Mononuclear cell (primary cell): ENCODE data around the gene NAA20. TPM values are rescaled to one million over a fixed set of nuclear protein-coding genes. Genes with fewer than 3 reads are reported as not detected.
A peak's percentile ranks its signal among the peaks of the same experiment; 100 is the strongest.

Experiments
- H3K27me3 ChIP-seq: 2 replicates; pipeline ENCODE4 v1.6.0; 2011; ENCODE audit warnings: low read length, control low read depth; ENCODE audit not compliant: insufficient read depth
- H3K4me1 ChIP-seq: 2 replicates; pipeline ENCODE4 v1.5.1; 2011; ENCODE audit warnings: mild to moderate bottlenecking, low read length, control low read depth; ENCODE audit not compliant: insufficient read depth
- H3K4me3 ChIP-seq: 2 replicates; pipeline ENCODE4 v1.5.1; 2011; ENCODE audit warnings: mild to moderate bottlenecking, low read length, moderate library complexity
- H3K9me3 ChIP-seq: 2 replicates; pipeline ENCODE4 v1.5.1; 2011; ENCODE audit warnings: low read depth, mild to moderate bottlenecking, control low read depth, low read length
- total RNA-seq: library from RNA; depleted of rRNA; stranded (reverse); fragments of >200 nt; gene quantifications from one replicate; pipeline ENCODE4 v1.2.3, GENCODE V29; 2012

Gene NAA20
- total RNA-seq, 1 donor = 18.4 TPM

DNA sequence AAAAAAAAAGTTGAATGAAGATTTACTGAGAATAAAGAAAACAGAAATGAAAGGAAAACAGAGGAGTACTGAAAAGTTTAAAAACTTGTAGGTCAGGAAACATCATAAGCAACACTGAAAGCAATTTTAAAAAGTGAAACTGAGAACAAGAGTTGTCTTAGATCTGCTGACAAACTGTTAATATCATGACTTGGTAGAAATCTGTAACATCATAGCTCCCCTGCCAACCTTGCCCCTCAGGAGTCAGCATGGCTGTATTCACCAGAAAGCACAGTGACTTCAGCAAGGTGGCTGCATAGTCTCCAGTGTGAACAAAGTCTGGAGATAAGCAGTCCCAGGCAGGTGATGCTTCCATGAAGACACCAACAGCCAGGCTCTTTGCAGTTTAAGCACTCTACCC, 5.3 kb downstream of the NAA20 start:
- Histone ChIP-seq H3K4me3 (no peak overlapping the region), H3K27me3 (no peaks in the 10 kb centered on the region), H3K9me3 (no peaks in the 10 kb centered on the region), H3K4me1 (peaks cover 38% of the 10 kb centered on the region)

DNA sequence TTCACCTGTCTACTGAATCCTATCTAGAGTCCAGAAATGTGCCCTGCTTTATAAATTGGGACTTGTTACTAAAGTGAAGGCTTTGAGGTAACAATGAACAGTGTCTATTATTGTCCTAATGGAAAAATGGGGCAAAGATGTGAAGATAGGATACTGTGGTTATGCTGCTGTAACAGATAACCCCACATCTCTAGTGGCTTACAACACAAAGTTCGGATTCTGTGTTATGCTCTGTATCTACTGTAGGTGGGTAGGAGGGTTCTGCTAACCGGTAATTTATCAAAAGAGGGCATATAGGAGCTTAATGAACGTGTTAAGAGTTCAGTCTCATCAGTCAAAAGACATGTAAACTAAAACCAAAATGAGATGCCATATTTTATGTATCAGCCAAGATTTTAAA, 6.2 kb downstream of the NAA20 start:
- H3K4me1 ChIP-seq = peaks cover 29% of the 10 kb centered on the region
- H3K9me3 ChIP-seq = no peaks in the 10 kb centered on the region
- no peaks in the 10 kb centered on the region for H3K27me3 ChIP-seq
- no peak overlapping the region for H3K4me3 ChIP-seq

DNA sequence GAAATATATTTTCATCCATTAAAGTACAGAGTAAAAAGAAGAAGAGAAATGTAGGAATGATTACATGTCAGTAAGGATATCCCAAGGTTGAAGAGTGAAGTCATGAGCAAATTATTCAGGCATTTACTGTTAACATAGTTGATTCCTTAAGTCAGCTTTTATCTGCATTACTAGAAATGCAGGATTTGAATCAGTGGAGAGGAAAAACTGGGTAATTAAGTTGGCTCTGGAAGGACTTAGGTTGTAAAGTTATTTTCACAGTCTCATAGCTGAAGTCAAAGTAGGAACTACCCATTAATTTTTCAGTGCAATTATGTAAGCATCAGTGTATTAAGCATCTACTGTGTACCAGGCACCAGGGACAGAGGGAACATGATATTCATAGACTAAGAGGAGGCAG, 7.8 kb downstream of the NAA20 start:
- no peaks in the 10 kb centered on the region for H3K9me3 ChIP-seq
- H3K4me3 ChIP-seq = no peak overlapping the region
- H3K4me1 ChIP-seq = peaks cover 14% of the 10 kb centered on the region
- H3K27me3 ChIP-seq = no peaks in the 10 kb centered on the region

DNA sequence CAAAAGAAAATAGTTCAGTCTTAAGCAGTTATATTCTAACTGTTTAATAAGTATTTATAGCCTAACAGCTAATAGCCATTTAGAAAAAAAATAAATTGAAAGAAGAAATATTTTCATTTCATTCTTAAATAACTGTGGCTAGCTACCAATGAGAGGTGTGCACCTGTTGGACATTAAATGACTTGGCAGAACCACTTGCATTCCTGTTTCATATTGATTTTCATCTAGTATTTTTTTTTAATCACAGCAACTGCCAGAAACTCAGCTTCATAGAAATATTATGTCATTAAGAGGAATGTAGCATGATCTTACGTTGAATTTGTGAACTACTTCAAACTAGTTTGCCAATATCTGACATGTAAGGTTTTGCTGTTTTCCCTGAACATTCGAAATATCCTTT, 10.1 kb downstream of the NAA20 start:
- no peaks in the 10 kb centered on the region for H3K4me1 ChIP-seq
- H3K27me3 ChIP-seq = no peaks in the 10 kb centered on the region
- H3K9me3 ChIP-seq = no peaks in the 10 kb centered on the region
- no peak overlapping the region for H3K4me3 ChIP-seq

DNA sequence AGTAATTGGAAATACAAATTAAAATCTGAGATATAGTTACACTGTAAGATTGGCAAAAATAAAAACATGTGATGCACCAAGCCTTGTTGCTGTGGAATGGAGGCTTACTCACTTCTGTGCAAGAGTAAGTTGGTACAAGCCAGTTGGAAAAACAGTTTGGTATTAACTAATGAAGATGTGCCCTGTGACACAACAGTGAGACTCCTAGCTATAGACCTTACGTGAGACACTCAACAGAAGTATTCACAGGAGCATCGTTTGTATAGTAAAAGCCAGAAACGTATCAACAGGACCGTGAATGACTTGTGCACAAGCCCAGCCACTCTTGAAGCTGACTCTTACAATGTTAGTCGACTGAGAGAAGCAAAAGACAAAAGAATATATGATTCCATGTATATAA, 14.6 kb downstream of the NAA20 start:
- no peaks in the 10 kb centered on the region for H3K4me1 ChIP-seq
- H3K27me3 ChIP-seq = no peaks in the 10 kb centered on the region
- no peaks in the 10 kb centered on the region for H3K9me3 ChIP-seq
- no peak overlapping the region for H3K4me3 ChIP-seq

DNA sequence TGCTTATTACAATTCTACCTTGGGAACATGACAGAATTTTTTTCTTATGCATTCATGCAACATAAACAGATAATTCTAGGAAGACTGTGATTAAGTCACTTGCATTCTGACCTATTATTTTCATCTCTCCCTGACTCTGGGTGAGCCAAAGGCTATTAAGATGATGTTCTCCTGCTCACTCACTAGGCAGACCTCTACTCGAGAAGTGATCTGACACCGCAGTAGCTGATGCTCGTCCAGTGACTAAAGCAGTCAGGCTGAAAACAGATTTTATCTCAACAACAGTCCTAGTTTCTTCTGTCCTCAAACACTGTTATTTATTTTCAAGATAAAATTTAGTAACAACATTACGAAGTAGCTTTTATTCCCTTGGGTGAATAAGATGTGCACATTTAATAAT, 17.3 kb downstream of the NAA20 start:
- Histone ChIP-seq H3K9me3 (no peaks in the 10 kb centered on the region), H3K4me3 (no peak overlapping the region), H3K27me3 (no peaks in the 10 kb centered on the region), H3K4me1 (no peaks in the 10 kb centered on the region)

DNA sequence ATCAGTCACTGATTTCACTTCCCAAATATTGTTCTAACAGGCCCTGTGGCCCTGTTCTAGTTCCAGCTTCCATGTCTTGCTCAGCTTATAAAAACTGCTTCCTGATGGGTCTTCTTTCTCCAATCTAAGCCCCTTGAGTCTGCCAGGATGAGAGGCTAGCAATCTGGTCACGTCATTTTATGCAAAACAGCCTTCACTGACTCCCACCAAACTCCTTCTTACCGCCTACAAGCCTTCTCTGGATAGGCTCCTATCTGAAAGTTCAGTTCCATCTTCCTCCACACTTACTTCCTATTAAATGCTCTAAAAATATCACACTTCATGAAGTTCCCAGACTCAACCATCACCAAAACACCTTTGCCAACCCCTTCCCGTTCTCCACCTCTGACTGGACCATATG, 19.6 kb downstream of the NAA20 start:
- no peaks in the 10 kb centered on the region for H3K27me3 ChIP-seq
- no peaks in the 10 kb centered on the region for H3K9me3 ChIP-seq
- no peak overlapping the region for H3K4me3 ChIP-seq
- H3K4me1 ChIP-seq = no peaks in the 10 kb centered on the region

DNA sequence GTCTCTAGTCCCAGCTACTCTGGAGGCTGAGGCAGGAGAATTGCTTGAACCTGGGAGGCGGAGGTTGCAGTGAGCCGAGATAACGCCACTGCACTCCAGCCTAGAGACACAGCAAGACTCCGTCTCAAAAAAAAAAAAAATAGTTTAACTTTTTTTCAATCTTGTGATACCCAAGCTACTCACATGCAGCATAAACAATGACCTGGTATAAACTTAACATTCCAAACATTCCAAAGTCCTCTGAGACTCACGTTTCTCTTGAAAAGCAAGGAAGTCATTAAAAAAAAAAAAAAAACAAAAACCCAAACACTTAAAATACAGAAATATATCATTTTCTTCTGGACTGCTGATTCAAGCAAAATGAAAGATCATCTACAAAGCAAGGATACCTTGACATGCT, 20.8 kb downstream of the NAA20 start:
- no peaks in the 10 kb centered on the region for H3K9me3 ChIP-seq
- no peaks in the 10 kb centered on the region for H3K4me1 ChIP-seq
- no peaks in the 10 kb centered on the region for H3K27me3 ChIP-seq
- no peak overlapping the region for H3K4me3 ChIP-seq

DNA sequence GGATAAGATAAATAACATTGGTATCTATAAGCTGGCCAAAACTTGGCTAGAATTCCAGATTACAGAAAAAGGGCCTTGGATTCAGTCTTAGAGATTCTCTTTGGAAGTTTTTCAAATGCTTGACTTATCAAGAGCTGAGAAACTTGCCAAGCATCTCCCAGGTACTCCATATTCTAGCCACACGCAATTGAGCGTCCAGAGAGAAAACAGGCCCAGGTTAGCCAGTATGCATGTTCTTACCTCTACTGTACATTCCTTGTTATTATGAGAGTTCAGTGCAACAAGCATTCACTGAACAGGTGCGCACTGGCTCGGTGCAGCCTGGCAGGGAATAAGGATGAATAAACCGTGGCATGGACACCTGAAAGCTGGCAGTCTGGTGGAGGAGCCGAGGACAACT, 21.4 kb downstream of the NAA20 start:
- Histone ChIP-seq H3K27me3 (no peaks in the 10 kb centered on the region), H3K4me3 (no peak overlapping the region), H3K4me1 (no peaks in the 10 kb centered on the region), H3K9me3 (no peaks in the 10 kb centered on the region)

DNA sequence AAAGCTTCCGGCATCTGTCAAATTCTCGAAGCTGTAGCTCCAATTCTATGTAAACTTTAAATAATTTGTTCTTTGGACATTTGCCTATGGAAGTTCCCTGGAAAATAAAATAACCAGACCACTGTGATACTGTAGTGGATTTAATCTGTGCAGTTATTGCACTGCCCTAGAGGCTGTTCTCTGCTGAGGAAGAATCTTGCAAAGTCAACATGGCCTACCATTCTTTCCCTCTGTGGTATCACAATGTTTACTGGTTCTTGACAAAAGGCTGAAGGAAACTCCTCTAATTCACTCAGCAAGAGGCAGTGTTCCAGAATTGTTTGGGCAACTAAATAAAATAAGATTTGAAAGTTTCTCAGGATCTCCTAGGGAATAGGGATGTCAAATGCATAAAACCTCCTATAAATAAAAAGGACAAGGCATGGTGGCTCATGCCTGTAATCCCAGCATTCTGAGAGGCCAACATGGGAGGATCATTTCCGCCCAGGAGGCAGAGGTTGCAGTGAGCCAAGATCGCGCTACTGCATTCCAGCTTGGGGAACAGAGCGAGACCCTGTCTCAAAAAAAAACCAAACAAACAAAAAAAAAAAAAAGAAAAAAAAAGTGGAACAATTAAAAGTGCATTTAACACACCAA, 22.7 kb downstream of the NAA20 start:
- Histone ChIP-seq H3K9me3 (no peaks in the 10 kb centered on the region), H3K27me3 (no peaks in the 10 kb centered on the region), H3K4me1 (no peaks in the 10 kb centered on the region), H3K4me3 (no peak overlapping the region)

DNA sequence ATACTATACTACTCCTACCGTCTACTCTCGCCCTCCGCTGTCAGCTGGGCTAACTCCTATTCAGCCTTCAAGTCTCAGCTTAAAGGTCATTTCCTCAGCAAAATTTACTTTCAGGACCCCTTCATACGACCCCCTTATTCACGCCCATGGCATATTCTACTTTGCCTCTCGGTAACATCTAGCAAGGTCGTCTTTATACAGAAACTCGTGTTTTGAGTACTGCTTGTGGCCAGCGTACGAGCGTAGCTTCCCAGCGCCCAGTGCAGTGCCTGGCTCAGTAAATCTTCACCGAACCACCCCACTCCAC, 34.6 kb downstream of the NAA20 start:
- Histone ChIP-seq H3K27me3 (peaks cover 7% of the 10 kb centered on the region), H3K4me3 (peak overlapping the region; percentile 96), H3K9me3 (no peaks in the 10 kb centered on the region), H3K4me1 (peaks cover 6% of the 10 kb centered on the region)

DNA sequence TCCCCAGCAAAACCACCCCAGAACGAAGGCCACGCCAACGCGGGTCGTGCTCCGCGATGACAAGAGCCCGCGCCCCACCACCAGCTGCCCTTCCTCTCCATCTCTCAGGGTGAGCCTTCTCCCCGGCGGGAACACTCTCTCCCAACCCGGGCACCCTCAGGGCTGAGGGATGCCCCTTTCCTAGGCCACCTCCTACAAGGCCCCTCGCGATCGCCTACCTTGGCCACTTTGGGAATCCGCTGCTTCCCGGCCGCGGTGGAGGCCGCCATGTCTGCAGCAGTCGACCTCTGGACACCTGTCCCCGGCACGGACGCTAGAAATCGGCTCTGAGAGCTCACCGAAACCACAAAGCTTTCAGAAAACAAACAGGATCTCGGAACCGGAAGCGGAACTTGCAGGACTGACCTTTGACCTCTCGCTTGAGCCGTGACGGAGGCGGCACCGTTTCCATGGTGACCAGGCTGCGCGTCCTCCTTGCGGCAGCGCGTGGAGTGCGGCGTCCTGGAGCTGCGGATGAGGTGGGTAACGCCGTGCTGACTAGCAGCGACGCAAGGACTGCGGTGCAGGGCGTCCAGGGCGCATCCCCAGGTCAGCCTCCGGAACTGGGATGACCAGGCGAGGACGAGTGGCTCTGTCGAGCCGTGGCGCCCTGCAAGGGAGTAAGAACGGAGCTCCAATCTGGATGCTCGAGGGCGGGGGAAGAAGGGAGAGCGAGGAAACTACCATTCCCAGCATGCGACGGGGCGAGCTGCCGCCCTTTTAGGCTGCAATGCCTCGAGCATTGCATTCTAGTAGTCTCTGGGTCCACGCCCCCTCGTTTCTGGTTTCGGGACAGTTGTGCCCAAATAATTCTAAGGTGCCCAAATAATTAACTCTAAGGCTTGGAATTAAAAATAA, 35.2 kb downstream of the NAA20 start, which contains the start of the genes CFAP61 and CRNKL1:
Gene CFAP61, plus strand, starts transcription at position 459 of the 897 bp plus-strand sequence. CDS start 4,122 bp downstream, outside the sequence.
Gene CRNKL1, minus strand, starts transcription at position 393 of the 897 bp plus-strand sequence. Its CDS starts 124 bp downstream, at position 269.
- H3K27me3 ChIP-seq = peaks cover 7% of the 10 kb centered on the region
- H3K4me1 ChIP-seq = peaks cover 6% of the 10 kb centered on the region
- no peaks in the 10 kb centered on the region for H3K9me3 ChIP-seq
- H3K4me3 ChIP-seq = peak within 1 kb of the TSS; percentile 96

DNA sequence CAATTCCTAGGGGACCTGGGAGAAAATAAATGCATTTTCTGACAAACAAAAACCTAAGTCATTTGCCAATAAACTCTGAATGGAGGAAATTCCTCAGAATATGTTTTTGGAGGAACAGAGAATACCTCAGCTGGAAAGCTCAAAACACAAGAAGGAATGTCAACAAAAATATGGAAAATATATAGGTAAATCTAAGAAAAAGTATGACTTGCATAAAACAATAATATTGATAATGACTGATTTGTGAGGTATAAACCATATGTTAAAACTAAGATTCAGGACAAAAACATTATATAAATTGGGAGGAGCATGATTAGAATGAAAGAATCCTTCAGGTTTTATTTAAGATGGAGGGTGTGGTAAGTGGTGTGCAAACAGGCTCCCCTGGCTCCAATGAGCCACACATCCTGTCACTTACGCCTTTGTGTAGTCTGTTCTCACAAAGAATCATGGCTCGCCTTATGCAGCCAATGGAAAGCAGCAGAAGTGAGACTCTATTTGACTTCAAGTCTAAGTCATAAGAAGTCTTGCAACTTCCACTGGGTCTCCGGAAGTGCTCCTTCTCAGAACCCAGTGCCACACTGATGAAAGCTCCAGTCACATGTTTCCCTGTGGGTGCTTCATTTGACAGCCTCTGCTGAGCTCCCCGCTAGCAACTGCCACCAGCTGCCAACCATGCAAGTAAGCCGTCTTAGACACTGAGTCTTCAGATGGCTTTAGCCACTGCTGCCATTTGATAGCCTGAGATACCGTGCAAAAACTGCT, 43.3 kb downstream of the NAA20 start:
- Histone ChIP-seq H3K4me1 (no peaks in the 10 kb centered on the region), H3K9me3 (no peaks in the 10 kb centered on the region), H3K4me3 (no peak overlapping the region), H3K27me3 (peaks cover 11% of the 10 kb centered on the region)

DNA sequence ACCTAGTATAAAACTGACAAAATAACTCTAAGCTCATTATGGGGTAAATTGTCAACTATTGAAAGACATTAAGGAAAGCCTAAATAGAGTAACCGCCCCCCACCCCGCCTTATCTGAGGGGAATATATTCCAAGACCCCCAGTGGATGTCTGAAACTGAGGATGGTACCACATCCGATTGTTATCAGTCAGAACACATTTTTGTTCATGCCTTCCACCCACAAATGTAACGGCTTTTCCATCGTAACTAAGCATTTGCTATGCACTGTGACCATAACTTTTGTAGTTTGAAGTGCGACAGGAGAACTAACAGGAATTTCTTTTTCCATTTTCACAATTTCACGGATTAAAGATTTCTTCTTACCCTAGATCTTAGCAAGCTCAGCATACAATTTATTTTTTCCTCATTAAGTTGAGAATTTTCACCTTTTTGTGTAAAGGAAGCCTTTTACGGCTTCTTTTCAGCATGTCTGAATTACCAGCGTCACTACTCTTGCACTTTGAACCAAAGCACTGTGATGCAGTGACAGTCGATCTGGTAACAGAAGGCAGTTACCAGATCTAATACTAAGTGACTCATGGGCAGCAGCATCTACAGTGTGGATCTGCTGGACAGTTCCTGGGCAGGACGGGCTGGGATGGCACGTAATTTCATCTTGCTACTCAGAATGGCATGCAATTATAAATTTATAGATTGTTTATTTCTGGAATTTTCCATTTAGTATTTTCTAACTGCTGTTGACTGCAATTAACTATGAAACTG, 47.0 kb downstream of the NAA20 start:
- no peaks in the 10 kb centered on the region for H3K9me3 ChIP-seq
- H3K4me3 ChIP-seq = no peak overlapping the region
- H3K4me1 ChIP-seq = no peaks in the 10 kb centered on the region
- H3K27me3 ChIP-seq = peaks cover 4% of the 10 kb centered on the region
